Activated naive CD4-positive, alpha-beta T cell treated with anti-CD3 and anti-CD28 coated beads for 36 hours (primary cell): Measurements from ENCODE around the gene FHAD1. TPM values are rescaled to one million over a fixed set of nuclear protein-coding genes. Genes with fewer than 3 reads are reported as not detected.

Experiments used
- CTCF ChIA-PET: fragments of 350-600 bp; sonication (Branson Sonifier 250); formaldehyde crosslinking; loops from one replicate; lab custom pipeline; 2021; ENCODE audit warnings: antibody characterized with exemption; lab: Charles Lee
- DNase-seq: peaks from one replicate; pipeline ENCODE4 v3.0.0-alpha.2; 2020
- H3K27ac Mint-ChIP-seq: one replicate; pipeline ENCODE4 v1.8.0; 2021; ENCODE audit warnings: mild to moderate bottlenecking, mixed read lengths
- H3K27me3 Mint-ChIP-seq: one replicate; pipeline ENCODE4 v1.8.0; 2021; ENCODE audit warnings: low read depth, mixed read lengths
- H3K36me3 Mint-ChIP-seq: one replicate; pipeline ENCODE4 v1.8.0; 2021; ENCODE audit warnings: low read depth, mixed read lengths
- H3K4me1 Mint-ChIP-seq: one replicate; pipeline ENCODE4 v1.8.0; 2021; ENCODE audit warnings: low read depth, mixed read lengths
- H3K4me3 Mint-ChIP-seq: one replicate; pipeline ENCODE4 v1.8.0; 2021; ENCODE audit warnings: mild to moderate bottlenecking, moderate library complexity, mixed read lengths
- H3K9me3 Mint-ChIP-seq: one replicate; pipeline ENCODE4 v1.8.0; 2021; ENCODE audit warnings: mixed read lengths
- intact Hi-C: fragments of 100-400 bp; cut with micrococcal nuclease; formaldehyde crosslinking; loops from one replicate; pipeline ENCODE4 v1.15.1; 2023
- total RNA-seq, 2 experiments: library from RNA; stranded (reverse); gene quantifications; one replicate each; pipeline ENCODE4 v1.2.3, GENCODE V29; 2021

The FHAD1 gene
- total RNA-seq, 2 experiments from 2014 or later: 0.45 TPM; not detected in 1

GRCh38 chr1:15329104-15329820, 82.2 kb downstream of the FHAD1 start:
- no peaks in the 10 kb centered on the region for H3K9me3 Mint-ChIP-seq
- no peak overlapping the region for H3K27ac Mint-ChIP-seq
- CTCF ChIA-PET: interaction anchor here (0.6 kb wide), 1 partner anchor 113 kb away, joined by 3 read pairs; no protein-coding TSS in a partner anchor

GRCh38 chr1:15330028-15330427, 83.0 kb downstream of the FHAD1 start:
- no peaks in the 10 kb centered on the region for H3K36me3 Mint-ChIP-seq
- H3K4me1 Mint-ChIP-seq: no peaks in the 10 kb centered on the region
- H3K4me3 Mint-ChIP-seq: no peak overlapping the region
- intact Hi-C loops: no loop called here
- no peaks in the 10 kb centered on the region for H3K9me3 Mint-ChIP-seq
- H3K27me3 Mint-ChIP-seq: peaks cover 2% of the 10 kb centered on the region
- no peak overlapping the region for H3K27ac Mint-ChIP-seq
- no peak for DNase-seq
- CTCF ChIA-PET: no interaction called here

More at GRCh38 chr1:15329104-15329820, 82.2 kb downstream of the FHAD1 start:
- intact Hi-C loops: no loop called here
- peaks cover 2% of the 10 kb centered on the region for H3K27me3 Mint-ChIP-seq
- no peaks in the 10 kb centered on the region for H3K36me3 Mint-ChIP-seq
- DNase-seq: no peak
- no peak overlapping the region for H3K4me3 Mint-ChIP-seq
- H3K4me1 Mint-ChIP-seq: no peaks in the 10 kb centered on the region

GRCh38 chr1:15331180-15331579, 84.2 kb downstream of the FHAD1 start:
- intact Hi-C loops: no loop called here
- H3K9me3 Mint-ChIP-seq: no peaks in the 10 kb centered on the region
- CTCF ChIA-PET: interaction anchor here (4.2 kb wide), 1 partner anchor 7 kb away, joined by 29 read pairs; no protein-coding TSS in a partner anchor
- no peak overlapping the region for H3K4me3 Mint-ChIP-seq
- H3K27me3 Mint-ChIP-seq: peaks cover 2% of the 10 kb centered on the region
- no peaks in the 10 kb centered on the region for H3K36me3 Mint-ChIP-seq
- no peak overlapping the region for H3K27ac Mint-ChIP-seq
- H3K4me1 Mint-ChIP-seq: no peaks in the 10 kb centered on the region
- DNase-seq: no peak

DNA sequence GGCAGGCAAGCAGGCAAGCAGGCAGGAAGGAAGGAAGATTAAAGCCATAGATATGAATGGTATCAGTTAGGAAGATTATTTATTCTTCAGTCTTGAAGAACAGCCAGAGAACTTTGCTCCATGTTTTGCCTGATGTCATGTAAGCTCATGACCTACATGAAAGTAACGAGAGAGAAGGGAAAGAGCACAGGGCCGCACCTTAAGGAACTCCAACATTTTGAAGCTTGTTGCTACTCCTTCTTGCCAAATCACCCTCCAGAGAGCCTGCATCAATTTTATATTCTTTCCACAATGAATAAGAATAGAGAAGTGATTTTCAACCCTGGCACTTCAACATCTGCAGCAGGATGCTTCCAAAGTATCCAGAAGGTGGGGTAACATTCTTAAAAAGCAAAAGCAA, 84.7 kb downstream of the FHAD1 start:
- H3K27me3 Mint-ChIP-seq: peaks cover 2% of the 10 kb centered on the region
- no peak for DNase-seq
- no peaks in the 10 kb centered on the region for H3K9me3 Mint-ChIP-seq
- CTCF ChIA-PET: interaction anchor here (4.2 kb wide), 1 partner anchor 8 kb away, joined by 29 read pairs; no protein-coding TSS in a partner anchor
- no peak overlapping the region for H3K27ac Mint-ChIP-seq
- intact Hi-C loops: no loop called here
- H3K4me3 Mint-ChIP-seq: no peak overlapping the region
- no peaks in the 10 kb centered on the region for H3K36me3 Mint-ChIP-seq
- no peaks in the 10 kb centered on the region for H3K4me1 Mint-ChIP-seq

DNA sequence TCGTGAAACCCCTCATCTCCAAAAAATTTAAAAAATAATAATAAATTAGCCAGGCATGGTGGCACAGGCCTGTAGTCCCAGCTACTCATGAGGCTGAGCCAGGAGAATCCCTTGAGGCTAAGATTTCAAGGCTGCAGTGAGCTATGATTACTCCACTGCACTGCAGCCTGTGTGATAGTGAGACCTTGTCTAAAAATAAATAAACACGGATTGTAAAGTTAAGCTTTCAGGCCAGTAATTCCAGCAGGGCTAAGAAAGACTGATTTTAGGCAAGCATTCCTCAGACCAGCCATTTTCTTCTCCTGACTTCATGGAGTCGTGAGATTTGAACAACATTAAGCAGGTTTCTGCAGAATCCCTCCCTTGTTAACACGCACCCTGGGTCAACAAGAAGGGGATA, 85.5 kb downstream of the FHAD1 start:
- CTCF ChIA-PET: interaction anchor here (0.5 to 4.2 kb wide), 2 partner anchors 9 to 19 kb away, joined by 4 to 29 read pairs; no protein-coding TSS in a partner anchor
- H3K27me3 Mint-ChIP-seq: peaks cover 2% of the 10 kb centered on the region
- no peaks in the 10 kb centered on the region for H3K9me3 Mint-ChIP-seq

DNA sequence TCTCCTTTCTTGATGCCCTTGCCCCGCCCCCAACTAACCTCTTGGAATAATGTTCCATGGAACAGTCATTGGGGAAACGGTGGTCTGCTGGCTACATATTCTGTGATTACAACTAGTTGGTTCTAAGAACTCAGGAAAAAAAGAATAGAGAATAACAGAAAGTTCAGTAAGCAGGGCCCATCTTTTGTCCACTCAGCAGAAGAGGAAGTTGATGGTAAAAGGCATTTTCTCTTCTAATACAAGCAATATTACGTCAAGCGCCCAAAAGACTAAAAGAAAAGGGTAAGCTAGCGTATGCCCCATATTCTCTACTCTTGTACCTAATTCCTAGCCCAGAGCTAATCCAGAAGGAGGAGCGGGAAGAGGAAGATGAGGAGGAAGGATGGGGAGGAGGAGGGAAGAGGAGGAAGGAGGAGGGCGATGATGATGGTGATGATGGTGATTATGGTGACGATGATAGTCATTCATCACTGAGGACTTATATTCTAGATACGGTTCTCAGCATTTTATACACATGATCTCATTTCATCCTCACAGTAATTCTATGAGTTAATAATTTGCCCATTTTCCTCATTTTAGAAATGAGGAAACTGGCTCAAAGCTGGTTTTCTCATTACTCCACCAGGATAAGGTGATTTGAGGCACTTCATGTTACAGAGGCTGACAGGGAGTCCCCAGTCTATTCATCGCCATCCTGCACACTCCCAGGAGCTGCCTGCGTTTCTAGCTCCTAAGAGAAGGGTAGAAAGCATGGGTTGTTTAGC, 86.1 kb downstream of the FHAD1 start:
- H3K27me3 Mint-ChIP-seq: peaks cover 2% of the 10 kb centered on the region
- no peaks in the 10 kb centered on the region for H3K36me3 Mint-ChIP-seq
- H3K4me3 Mint-ChIP-seq: no peak overlapping the region
- H3K9me3 Mint-ChIP-seq: no peaks in the 10 kb centered on the region
- H3K27ac Mint-ChIP-seq: no peak overlapping the region
- DNase-seq: no peak
- CTCF ChIA-PET: interaction anchor here (4.2 kb wide), 1 partner anchor 9 kb away, joined by 29 read pairs; no protein-coding TSS in a partner anchor
- intact Hi-C loops: no loop called here
- H3K4me1 Mint-ChIP-seq: no peaks in the 10 kb centered on the region

More for the DNA sequence above, 85.5 kb downstream of the FHAD1 start:
- Mint-ChIP-seq H3K36me3 (no peaks in the 10 kb centered on the region), H3K4me3 (no peak overlapping the region), H3K27ac (no peak overlapping the region), H3K4me1 (no peaks in the 10 kb centered on the region)
- no peak for DNase-seq
- intact Hi-C loops: no loop called here

DNA sequence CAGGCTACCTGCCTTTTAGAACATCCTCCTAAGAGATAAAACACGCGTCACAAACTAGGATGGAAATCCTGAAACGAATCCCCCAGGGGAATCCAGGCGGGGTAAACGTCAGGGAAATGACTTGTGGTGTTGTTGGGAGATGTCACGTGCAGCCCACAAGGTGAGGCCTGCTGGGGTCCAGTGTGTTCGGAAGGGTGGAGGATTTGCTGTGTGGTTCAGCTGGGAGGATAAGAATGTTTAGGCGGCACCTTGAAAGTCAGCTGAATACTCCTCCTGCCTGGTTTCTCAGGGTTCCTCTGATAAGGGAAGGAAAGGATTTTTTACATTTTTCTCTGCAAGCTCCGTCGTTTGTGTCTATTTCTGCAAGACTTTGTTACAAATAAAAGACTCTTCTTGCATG, 88.0 kb downstream of the FHAD1 start:
- Mint-ChIP-seq H3K9me3 (no peaks in the 10 kb centered on the region), H3K27me3 (peaks cover 4% of the 10 kb centered on the region), H3K4me3 (no peak overlapping the region), H3K27ac (no peak overlapping the region), H3K4me1 (no peaks in the 10 kb centered on the region), H3K36me3 (no peaks in the 10 kb centered on the region)
- intact Hi-C loops: no loop called here
- DNase-seq: no peak
- CTCF ChIA-PET: interaction anchor here (4.2 kb wide), 1 partner anchor 11 kb away, joined by 29 read pairs; no protein-coding TSS in a partner anchor

GRCh38 chr1:15336866-15337265, 89.8 kb downstream of the FHAD1 start:
- H3K27me3 Mint-ChIP-seq: peaks cover 7% of the 10 kb centered on the region
- no peak for DNase-seq
- intact Hi-C loops: no loop called here
- no peak overlapping the region for H3K4me3 Mint-ChIP-seq
- CTCF ChIA-PET: interaction anchor here (1.0 kb wide), 1 partner anchor 13 kb away, joined by 4 read pairs; no protein-coding TSS in a partner anchor
- H3K9me3 Mint-ChIP-seq: no peaks in the 10 kb centered on the region
- H3K36me3 Mint-ChIP-seq: no peaks in the 10 kb centered on the region
- H3K4me1 Mint-ChIP-seq: no peaks in the 10 kb centered on the region
- no peak overlapping the region for H3K27ac Mint-ChIP-seq

DNA sequence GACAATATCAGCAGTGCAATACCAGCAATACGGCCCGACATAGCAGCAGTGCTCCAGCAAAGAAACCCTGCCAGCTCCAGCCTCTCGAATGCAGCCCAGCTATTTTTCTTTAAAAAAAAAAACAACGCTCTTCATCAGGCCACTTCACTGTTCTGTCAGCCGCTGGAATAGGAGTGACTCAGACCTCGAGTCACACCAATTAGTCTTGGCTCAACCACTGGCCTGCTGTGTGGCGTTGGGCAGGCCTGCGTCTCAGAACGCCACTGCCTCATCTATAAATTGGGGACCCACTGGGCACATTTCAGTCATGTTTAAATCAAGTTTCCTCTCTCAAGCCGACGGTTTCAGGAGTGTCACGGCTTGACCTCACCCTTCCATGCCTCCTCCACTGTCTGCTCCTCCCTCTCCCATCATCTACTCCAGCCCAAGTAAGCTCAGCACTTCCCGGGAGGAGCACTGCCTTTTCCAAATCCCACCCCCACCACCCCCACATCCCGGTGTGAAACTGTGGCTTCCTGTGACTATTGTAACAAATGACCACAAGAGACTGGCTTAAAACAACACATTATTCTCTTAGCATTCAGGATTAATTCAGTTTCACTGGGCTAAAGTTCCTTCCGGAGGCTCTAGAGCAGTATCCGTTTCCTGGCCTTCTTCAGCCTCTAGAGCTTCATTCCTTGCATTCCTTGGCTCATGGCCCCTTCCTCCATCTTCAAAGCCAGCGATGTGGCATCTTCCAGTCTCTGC, 90.8 kb downstream of the FHAD1 start:
- CTCF ChIA-PET: interaction anchor here (1.0 kb wide), 1 partner anchor 14 kb away, joined by 4 read pairs; no protein-coding TSS in a partner anchor
- DNase-seq: no peak
- no peaks in the 10 kb centered on the region for H3K9me3 Mint-ChIP-seq
- H3K27me3 Mint-ChIP-seq: peaks cover 8% of the 10 kb centered on the region
- H3K36me3 Mint-ChIP-seq: no peaks in the 10 kb centered on the region
- H3K27ac Mint-ChIP-seq: no peak overlapping the region
- intact Hi-C loops: no loop called here
- no peaks in the 10 kb centered on the region for H3K4me1 Mint-ChIP-seq
- H3K4me3 Mint-ChIP-seq: no peak overlapping the region

DNA sequence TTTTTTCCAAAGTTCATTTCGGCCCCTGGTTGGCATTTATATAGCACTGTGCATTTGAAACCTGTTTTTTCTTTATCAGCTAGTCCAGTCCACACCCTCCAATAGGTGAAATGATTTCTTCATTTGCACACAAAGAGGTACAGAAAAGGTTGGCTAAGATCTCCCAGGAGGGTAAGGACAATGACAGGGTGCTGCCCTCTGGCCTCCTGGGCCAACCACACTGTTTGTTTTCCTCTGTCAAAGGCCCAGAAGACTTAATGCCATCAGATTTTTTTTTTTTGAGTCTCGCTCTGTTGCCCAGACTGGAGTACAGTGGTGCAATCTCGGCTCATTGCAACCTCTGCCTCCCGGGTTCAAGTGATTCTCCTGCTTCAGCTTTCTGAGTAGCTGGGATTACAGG, 92.5 kb downstream of the FHAD1 start:
- CTCF ChIA-PET: interaction anchor here (1.9 kb wide), 1 partner anchor 15 kb away, joined by 10 read pairs; no protein-coding TSS in a partner anchor
- H3K27ac Mint-ChIP-seq: no peak overlapping the region
- intact Hi-C loops: no loop called here
- H3K9me3 Mint-ChIP-seq: no peaks in the 10 kb centered on the region
- no peaks in the 10 kb centered on the region for H3K4me1 Mint-ChIP-seq
- H3K27me3 Mint-ChIP-seq: peaks cover 23% of the 10 kb centered on the region
- no peaks in the 10 kb centered on the region for H3K36me3 Mint-ChIP-seq
- H3K4me3 Mint-ChIP-seq: no peak overlapping the region
- DNase-seq: no peak

GRCh38 chr1:15341228-15341627, 94.2 kb downstream of the FHAD1 start:
- H3K4me1 Mint-ChIP-seq: peaks cover 10% of the 10 kb centered on the region
- no peaks in the 10 kb centered on the region for H3K36me3 Mint-ChIP-seq
- no peak for DNase-seq
- intact Hi-C loops: no loop called here
- no peak overlapping the region for H3K4me3 Mint-ChIP-seq
- CTCF ChIA-PET: interaction anchor here (1.2 to 2.1 kb wide), 2 partner anchors 18 to 90 kb away, joined by 3 to 7 read pairs; no protein-coding TSS in a partner anchor
- H3K27me3 Mint-ChIP-seq: peaks cover 37% of the 10 kb centered on the region
- no peaks in the 10 kb centered on the region for H3K9me3 Mint-ChIP-seq
- H3K27ac Mint-ChIP-seq: no peak overlapping the region
